NB4 (cell line): Measurements from ENCODE around the gene TIMM10.

Experiments used
- DNase-seq: peaks from one replicate; pipeline ENCODE4 v3.0.0; 2010; ENCODE audit warnings: low read depth
- H3K4me3 ChIP-seq: one replicate; pipeline ENCODE4 v1.5.1; 2011; ENCODE audit warnings: mild to moderate bottlenecking, low read depth, low read length, moderate library complexity
- MYC ChIP-seq: IDR thresholded peaks from 2 replicates; pipeline ENCODE4 v1.6.1; 2011; ENCODE audit warnings: low read depth, low read length
- POLR2A ChIP-seq: IDR thresholded peaks from 2 replicates; pipeline ENCODE4 v1.6.1; 2011; ENCODE audit warnings: mild to moderate bottlenecking; ENCODE audit not compliant: insufficient read length; ENCODE audit errors: extremely low read depth
- TF ChIP-seq, protein P1 (sequence below): IDR thresholded peaks from one replicate; pipeline ENCODE4 v1.5.1; 2012; ENCODE audit warnings: low read depth, low read length
- TF ChIP-seq, protein P2 (sequence below): IDR thresholded peaks from 2 replicates; pipeline ENCODE4 v1.6.1; 2011; ENCODE audit warnings: low read depth, low read length

The TIMM10 gene

DNA sequence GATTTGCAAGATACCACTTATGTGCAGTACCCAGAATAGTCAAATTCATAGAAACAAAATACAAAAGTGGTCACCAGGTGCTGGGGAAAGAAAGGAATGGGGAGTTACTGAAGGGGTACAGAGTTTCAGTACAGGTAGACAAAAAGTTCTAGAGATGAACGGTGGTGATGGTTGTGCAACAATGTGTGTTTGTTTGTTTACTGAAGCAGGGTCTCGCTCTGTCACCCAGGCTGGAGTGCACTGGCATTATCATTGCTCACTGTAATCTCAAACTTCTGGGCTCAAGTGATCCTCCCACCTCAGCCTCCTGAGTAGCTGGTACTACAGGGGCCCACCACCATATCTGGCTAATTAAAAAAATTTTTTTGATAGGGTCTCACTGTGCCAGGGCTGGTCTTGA, 24.8 kb upstream of the TIMM10 start:
- TF ChIP-seq MYC (no peak), POLR2A (no peak)
- TF ChIP-seq, protein P1, sequence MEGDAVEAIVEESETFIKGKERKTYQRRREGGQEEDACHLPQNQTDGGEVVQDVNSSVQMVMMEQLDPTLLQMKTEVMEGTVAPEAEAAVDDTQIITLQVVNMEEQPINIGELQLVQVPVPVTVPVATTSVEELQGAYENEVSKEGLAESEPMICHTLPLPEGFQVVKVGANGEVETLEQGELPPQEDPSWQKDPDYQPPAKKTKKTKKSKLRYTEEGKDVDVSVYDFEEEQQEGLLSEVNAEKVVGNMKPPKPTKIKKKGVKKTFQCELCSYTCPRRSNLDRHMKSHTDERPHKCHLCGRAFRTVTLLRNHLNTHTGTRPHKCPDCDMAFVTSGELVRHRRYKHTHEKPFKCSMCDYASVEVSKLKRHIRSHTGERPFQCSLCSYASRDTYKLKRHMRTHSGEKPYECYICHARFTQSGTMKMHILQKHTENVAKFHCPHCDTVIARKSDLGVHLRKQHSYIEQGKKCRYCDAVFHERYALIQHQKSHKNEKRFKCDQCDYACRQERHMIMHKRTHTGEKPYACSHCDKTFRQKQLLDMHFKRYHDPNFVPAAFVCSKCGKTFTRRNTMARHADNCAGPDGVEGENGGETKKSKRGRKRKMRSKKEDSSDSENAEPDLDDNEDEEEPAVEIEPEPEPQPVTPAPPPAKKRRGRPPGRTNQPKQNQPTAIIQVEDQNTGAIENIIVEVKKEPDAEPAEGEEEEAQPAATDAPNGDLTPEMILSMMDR = no peak
- TF ChIP-seq, protein P2, sequence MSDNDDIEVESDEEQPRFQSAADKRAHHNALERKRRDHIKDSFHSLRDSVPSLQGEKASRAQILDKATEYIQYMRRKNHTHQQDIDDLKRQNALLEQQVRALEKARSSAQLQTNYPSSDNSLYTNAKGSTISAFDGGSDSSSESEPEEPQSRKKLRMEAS = no peak
- no peak overlapping the region for H3K4me3 ChIP-seq
- DNase-seq = no peak

DNA sequence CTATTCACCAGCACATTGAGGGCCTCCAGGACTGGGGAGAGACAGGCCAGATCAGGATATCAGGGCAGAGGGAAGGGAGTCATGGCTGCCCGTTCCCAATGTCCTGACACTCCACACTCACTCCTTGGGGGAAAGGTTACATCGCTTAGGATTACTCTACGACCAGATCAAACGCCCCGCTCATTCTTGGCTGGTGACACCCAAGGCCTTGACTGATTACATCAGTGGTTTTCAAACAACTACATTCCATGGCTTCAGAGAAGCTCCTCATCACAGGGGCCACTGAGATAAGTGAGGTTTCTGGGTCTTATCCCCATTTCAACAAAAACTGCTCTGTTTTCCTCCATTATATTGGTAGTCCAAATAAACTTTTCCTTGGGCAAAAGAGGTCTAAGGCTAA, 21.9 kb upstream of the TIMM10 start:
- TF ChIP-seq, protein P2 = no peak
- TF ChIP-seq, protein P1 = no peak
- TF ChIP-seq MYC = no peak
- no peak for TF ChIP-seq POLR2A
- DNase-seq = no peak
- H3K4me3 ChIP-seq = no peak overlapping the region

DNA sequence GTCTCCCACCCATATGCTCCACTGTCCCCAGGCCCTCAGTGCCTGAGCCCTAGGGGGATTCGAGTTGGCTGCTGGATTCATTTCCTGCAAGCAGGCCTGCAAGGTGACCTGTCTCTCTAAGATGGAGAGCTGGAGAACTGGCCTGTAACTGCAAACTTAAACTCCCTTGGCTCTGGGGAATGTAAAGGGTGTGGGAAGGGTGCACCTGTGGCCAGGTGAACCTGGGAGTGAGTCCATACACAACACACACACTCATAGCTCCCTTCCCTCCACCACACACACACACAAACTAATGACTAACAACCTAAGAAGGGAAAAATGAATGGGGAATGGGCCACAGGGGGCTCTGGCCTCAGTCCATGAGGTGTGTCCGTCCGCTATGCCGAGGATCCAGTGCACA, 21.4 kb upstream of the TIMM10 start:
- TF ChIP-seq POLR2A = no peak
- TF ChIP-seq, protein P2 = no peak
- TF ChIP-seq MYC = no peak
- TF ChIP-seq, protein P1 = no peak
- DNase-seq = no peak
- H3K4me3 ChIP-seq = no peak overlapping the region

DNA sequence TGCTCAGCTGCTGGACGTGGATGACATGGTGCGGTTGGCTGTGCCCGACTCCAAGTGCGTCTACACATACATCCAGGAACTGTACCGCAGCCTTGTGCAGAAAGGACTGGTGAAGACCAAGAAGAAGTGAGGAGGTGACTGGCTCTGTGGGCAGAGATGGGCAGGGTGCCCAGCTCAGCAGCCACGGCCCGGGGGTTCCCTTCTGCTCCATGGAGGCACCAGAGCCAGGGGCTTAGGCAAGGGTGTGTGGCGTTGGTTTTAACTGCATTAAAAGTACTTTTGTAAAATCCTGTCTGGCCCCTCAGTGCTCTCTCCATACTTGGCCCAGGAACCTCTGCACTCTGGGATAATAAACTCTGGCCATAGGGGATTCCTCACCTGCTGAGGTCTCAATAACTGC, 19.4 kb upstream of the TIMM10 start:
- no peak for DNase-seq
- H3K4me3 ChIP-seq = no peak overlapping the region
- TF ChIP-seq, protein P1 = no peak
- TF ChIP-seq POLR2A (no peak), MYC (no peak)
- TF ChIP-seq, protein P2 = no peak

DNA sequence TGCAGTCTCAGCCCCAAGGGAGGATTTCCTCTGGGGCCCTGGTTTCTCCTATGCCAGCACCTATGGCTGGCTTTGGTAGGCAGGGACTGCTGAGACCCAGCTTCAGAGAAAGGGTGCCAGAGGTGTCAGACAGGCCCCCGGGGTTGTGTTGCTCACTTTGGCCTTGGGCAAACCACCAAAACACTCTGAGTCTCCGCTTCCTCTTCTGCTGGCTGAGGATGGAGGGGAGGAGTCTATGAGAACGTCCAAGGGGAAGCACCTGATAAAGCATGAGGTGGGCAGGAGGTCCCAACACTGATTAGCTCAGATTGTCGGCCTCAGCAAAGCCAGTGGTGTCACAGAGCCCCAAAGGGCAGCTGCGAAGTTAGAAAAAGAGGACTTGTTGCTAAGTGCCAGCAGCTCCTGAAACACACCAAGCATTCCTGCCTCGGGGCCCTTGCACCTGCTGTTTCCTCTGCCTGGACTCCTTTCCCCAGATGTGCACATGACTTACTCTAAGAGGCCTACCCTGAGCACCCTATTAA, 17.4 kb upstream of the TIMM10 start:
- TF ChIP-seq POLR2A (no peak), MYC (no peak)
- TF ChIP-seq, protein P1 = no peak
- TF ChIP-seq, protein P2 = no peak
- H3K4me3 ChIP-seq = no peak overlapping the region
- DNase-seq = peak; percentile 56
